NB4 (cell line): ENCODE results near the gene PBOV1.

Experiments
- DNase-seq: peaks from one replicate; pipeline ENCODE4 v3.0.0; 2010; ENCODE audit warnings: low read depth
- H3K4me3 ChIP-seq: one replicate; pipeline ENCODE4 v1.5.1; 2011; ENCODE audit warnings: mild to moderate bottlenecking, low read depth, low read length, moderate library complexity
- CTCF ChIP-seq: IDR thresholded peaks from one replicate; pipeline ENCODE4 v1.5.1; 2012; ENCODE audit warnings: low read depth, low read length
- MAX ChIP-seq: IDR thresholded peaks from 2 replicates; pipeline ENCODE4 v1.6.1; 2011; ENCODE audit warnings: low read depth, low read length
- MYC ChIP-seq: IDR thresholded peaks from 2 replicates; pipeline ENCODE4 v1.6.1; 2011; ENCODE audit warnings: low read depth, low read length
- POLR2A ChIP-seq: IDR thresholded peaks from 2 replicates; pipeline ENCODE4 v1.6.1; 2011; ENCODE audit warnings: mild to moderate bottlenecking; ENCODE audit not compliant: insufficient read length; ENCODE audit errors: extremely low read depth

Gene PBOV1

GRCh38 chr6:138201836-138202235 is 16.5 kb downstream of the PBOV1 start:
- no peak overlapping the region for H3K4me3 ChIP-seq
- DNase-seq, result no peak
- no peak for TF ChIP-seq POLR2A
- TF ChIP-seq CTCF, result no peak
- TF ChIP-seq MYC, result no peak

GRCh38 chr6:138198430-138199091 is 19.7 kb downstream of the PBOV1 start:
- TF ChIP-seq MAX (no peak), CTCF (no peak), MYC (no peak), POLR2A (no peak)
- DNase-seq, result no peak
- H3K4me3 ChIP-seq, result no peak overlapping the region

- TF ChIP-seq MAX, result no peak
- no peak for TF ChIP-seq CTCF
- no peak for TF ChIP-seq MYC
- TF ChIP-seq POLR2A, result no peak
- H3K4me3 ChIP-seq, result no peak overlapping the region
- no peak for DNase-seq
Measured at GRCh38 chr6:138197570-138197969, 20.7 kb downstream of the PBOV1 start.

GRCh38 chr6:138196122-138196738 is 22.1 kb downstream of the PBOV1 start:
- no peak for TF ChIP-seq MAX
- no peak for TF ChIP-seq CTCF
- no peak for DNase-seq
- no peak overlapping the region for H3K4me3 ChIP-seq

GRCh38 chr6:138194287-138194686 is 24.0 kb downstream of the PBOV1 start:
- H3K4me3 ChIP-seq, result no peak overlapping the region
- no peak for TF ChIP-seq MYC
- TF ChIP-seq CTCF, result no peak
- TF ChIP-seq POLR2A, result no peak
- no peak for TF ChIP-seq MAX
- no peak for DNase-seq

GRCh38 chr6:138188278-138188941 is 29.9 kb downstream of the PBOV1 start:
- H3K4me3 ChIP-seq, result no peak overlapping the region
- DNase-seq, result no peak
- TF ChIP-seq MYC (no peak), MAX (no peak), CTCF (no peak), POLR2A (no peak)
